Tongue (tissue), 2 donors: Measurements from ENCODE around the gene SYNPR. TPM values are rescaled to one million over a fixed set of nuclear protein-coding genes. Genes with fewer than 3 reads are reported as not detected.

Source experiments
- DNase-seq: peaks from one replicate; pipeline ENCODE4 v3.0.0-alpha.2; 2015
- total RNA-seq: library from RNA; depleted of rRNA; stranded (reverse); fragments of >200 nt; gene quantifications from one replicate; pipeline ENCODE4 v1.2.3, GENCODE V29; 2014

The SYNPR gene
- total RNA-seq, 1 donor from 2014 or later = not detected

- no peak for DNase-seq
These were observed 26.3 kb downstream of the SYNPR start for GRCh38 chr3:63304421-63304820.

GRCh38 chr3:63308072-63308471, 30.0 kb downstream of the SYNPR start:
- no peak for DNase-seq

GRCh38 chr3:63309768-63310167, 31.7 kb downstream of the SYNPR start:
- no peak for DNase-seq

GRCh38 chr3:63323766-63324165, 45.7 kb downstream of the SYNPR start:
- no peak for DNase-seq

- DNase-seq = no peak
These were observed 46.5 kb downstream of the SYNPR start for GRCh38 chr3:63324621-63325020.

- DNase-seq = no peak
These were observed 47.3 kb downstream of the SYNPR start for GRCh38 chr3:63325386-63325785.

- DNase-seq = no peak
These were observed 50.3 kb downstream of the SYNPR start for GRCh38 chr3:63328365-63328764.

- DNase-seq = no peak
These were observed 53.4 kb downstream of the SYNPR start for GRCh38 chr3:63331520-63331919.

- no peak for DNase-seq
These were observed 55.7 kb downstream of the SYNPR start for GRCh38 chr3:63333815-63334214.

- peak; percentile 17 for DNase-seq
These were observed 60.2 kb downstream of the SYNPR start for GRCh38 chr3:63338351-63338750.

- DNase-seq = peak; percentile 91
These were observed 65.6 kb downstream of the SYNPR start for GRCh38 chr3:63343674-63344073.

GRCh38 chr3:63344661-63345060, 66.6 kb downstream of the SYNPR start:
- no peak for DNase-seq

- peak; percentile 83 for DNase-seq
These were observed 71.8 kb downstream of the SYNPR start for GRCh38 chr3:63349583-63350573.

GRCh38 chr3:63351159-63352007, 73.3 kb downstream of the SYNPR start:
- peak; percentile 74 for DNase-seq

- no peak for DNase-seq
These were observed 73.8 kb downstream of the SYNPR start for GRCh38 chr3:63352008-63352279.

GRCh38 chr3:63353383-63353782, 75.3 kb downstream of the SYNPR start:
- DNase-seq = no peak

- DNase-seq = no peak
These were observed 76.1 kb downstream of the SYNPR start for GRCh38 chr3:63354160-63354559.

GRCh38 chr3:63355809-63356208, 77.7 kb downstream of the SYNPR start:
- DNase-seq = no peak

- peak; percentile 21 for DNase-seq
These were observed 86.4 kb downstream of the SYNPR start for GRCh38 chr3:63364495-63364894.

GRCh38 chr3:63364910-63365309, 86.8 kb downstream of the SYNPR start:
- no peak for DNase-seq

- DNase-seq = no peak
These were observed 87.6 kb downstream of the SYNPR start for GRCh38 chr3:63365671-63366070.

- no peak for DNase-seq
These were observed 92.0 kb downstream of the SYNPR start for GRCh38 chr3:63370094-63370493.

GRCh38 chr3:63383040-63383439, 104.9 kb downstream of the SYNPR start:
- DNase-seq = no peak
